ENCODE measurements around the gene LSR. TPM values are rescaled to one million over a fixed set of nuclear protein-coding genes. Genes with fewer than 3 reads are reported as not detected.

The LSR gene
- total RNA-seq, 1 donor from 2014 or later, result 0.83 TPM

DNA sequence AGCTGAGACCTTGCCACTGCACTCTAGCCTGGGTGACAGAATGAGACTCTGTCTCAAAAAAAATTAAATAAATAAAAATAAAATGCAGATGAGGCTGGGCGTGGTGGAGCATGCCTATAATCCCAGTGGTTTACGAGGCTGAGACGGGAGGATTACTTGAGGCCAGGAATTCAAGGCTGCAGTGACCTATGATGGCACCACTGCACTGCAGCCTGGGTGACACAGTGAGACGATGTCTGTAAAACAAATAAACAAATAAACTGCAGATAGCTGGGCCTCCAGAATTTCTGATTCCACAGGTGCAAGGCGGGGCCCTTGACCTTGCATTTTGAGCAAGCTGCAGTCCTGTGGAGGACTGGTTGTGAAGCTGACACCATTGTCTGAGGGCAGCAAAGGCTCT, 40.1 kb downstream of the LSR start:
- DNase-seq (ENCODE audit: extremely low spot score, unreplicated experiment), result no peak
- no peaks in the 10 kb centered on the region for H3K9me3 Mint-ChIP-seq (ENCODE audit: unreplicated experiment)
- H3K27me3 Mint-ChIP-seq (ENCODE audit: unreplicated experiment), result peaks cover 16% of the 10 kb centered on the region
- H3K27ac Mint-ChIP-seq (ENCODE audit: unreplicated experiment), result no peak overlapping the region
- H3K36me3 Mint-ChIP-seq (ENCODE audit: unreplicated experiment), result no peaks in the 10 kb centered on the region
- no peaks in the 10 kb centered on the region for H3K4me1 Mint-ChIP-seq (ENCODE audit: unreplicated experiment)
- TF ChIP-seq CTCF (IDR thresholded peaks at IDR 0.05), result no peak
- no peak overlapping the region for H3K4me3 Mint-ChIP-seq (ENCODE audit: unreplicated experiment)

DNA sequence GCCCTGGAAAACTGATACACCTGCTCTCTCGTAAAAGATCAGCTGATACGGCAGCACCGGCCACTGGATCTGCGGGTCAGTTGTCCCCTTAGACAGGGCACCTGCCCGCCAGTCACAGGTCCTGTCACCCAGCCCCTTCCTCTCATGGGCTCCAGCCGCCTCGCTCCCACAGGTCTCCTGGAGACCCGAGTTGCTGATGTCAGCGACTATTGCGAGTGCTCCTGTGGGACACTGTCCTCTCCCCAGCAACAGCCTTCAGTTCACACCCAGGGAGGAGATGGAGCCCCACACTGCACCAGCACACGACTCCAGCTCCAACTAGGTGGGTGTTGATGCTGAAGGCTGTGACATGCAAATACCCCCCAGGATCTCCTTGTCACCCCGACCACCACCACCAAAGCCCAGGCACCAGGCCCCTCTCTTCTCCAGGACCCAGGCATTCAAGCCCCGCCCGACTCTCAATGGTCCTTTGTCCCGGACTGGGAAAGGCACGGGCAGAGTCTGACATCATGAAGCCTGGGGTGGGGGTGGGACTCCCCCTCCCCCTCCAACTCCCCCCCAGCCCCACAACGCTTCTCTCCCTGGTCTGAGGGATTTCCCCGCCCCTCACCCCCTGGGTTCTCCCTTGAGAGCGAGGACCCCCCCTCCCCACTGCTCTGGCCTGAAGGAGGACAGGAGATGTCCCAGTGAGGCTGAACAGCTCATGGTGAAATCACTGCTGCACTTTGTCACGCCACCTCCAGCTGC, 41.8 kb downstream of the LSR start:
- H3K4me1 Mint-ChIP-seq (ENCODE audit: unreplicated experiment), result no peaks in the 10 kb centered on the region
- no peak for DNase-seq (ENCODE audit: extremely low spot score, unreplicated experiment)

DNA sequence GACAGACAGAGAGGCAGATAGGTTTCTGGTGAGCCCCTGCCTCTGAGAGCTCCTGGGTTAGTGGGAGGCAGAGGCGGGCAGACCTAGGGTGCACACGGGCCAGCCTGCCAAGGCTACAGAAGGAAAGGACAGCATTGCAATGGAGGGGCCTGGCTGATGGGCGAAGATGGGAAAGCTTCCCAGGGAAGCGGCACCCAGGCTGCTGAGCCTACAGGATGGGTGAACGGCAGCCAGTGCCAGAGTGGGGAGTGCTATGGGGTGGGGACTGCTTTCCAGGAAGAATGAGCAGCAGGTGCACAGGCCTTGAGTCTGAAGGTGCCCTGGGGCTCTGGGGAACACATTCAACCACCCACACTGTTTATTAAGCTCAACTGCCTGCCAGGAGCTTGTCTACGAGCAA, 42.5 kb downstream of the LSR start:
- Mint-ChIP-seq H3K27me3 (ENCODE audit: unreplicated experiment) (peaks cover 14% of the 10 kb centered on the region), H3K27ac (ENCODE audit: unreplicated experiment) (no peak overlapping the region)

More for the DNA sequence above, 41.8 kb downstream of the LSR start:
- H3K9me3 Mint-ChIP-seq (ENCODE audit: unreplicated experiment), result no peaks in the 10 kb centered on the region
- H3K4me3 Mint-ChIP-seq (ENCODE audit: unreplicated experiment), result no peak overlapping the region
- TF ChIP-seq CTCF (IDR thresholded peaks at IDR 0.05), result no peak
- H3K27ac Mint-ChIP-seq (ENCODE audit: unreplicated experiment), result no peak overlapping the region
- H3K27me3 Mint-ChIP-seq (ENCODE audit: unreplicated experiment), result peaks cover 14% of the 10 kb centered on the region
- H3K36me3 Mint-ChIP-seq (ENCODE audit: unreplicated experiment), result no peaks in the 10 kb centered on the region

GRCh38 chr19:35291916-35292315, 43.1 kb downstream of the LSR start, which contains the start of gene MAG:
MAG (plus strand) TSS chr19:35292161; CDS start chr19:35295409, 3,248 bp downstream.
- no peak within 1 kb of the TSS for H3K27ac Mint-ChIP-seq (ENCODE audit: unreplicated experiment)
- H3K4me3 Mint-ChIP-seq (ENCODE audit: unreplicated experiment), result no peak within 1 kb of the TSS
- H3K9me3 Mint-ChIP-seq (ENCODE audit: unreplicated experiment), result no peaks in the 10 kb centered on the region
- TF ChIP-seq CTCF (IDR thresholded peaks at IDR 0.05), result no peak
- no peaks in the 10 kb centered on the region for H3K36me3 Mint-ChIP-seq (ENCODE audit: unreplicated experiment)
- no peaks in the 10 kb centered on the region for H3K4me1 Mint-ChIP-seq (ENCODE audit: unreplicated experiment)
- no peak for DNase-seq (ENCODE audit: extremely low spot score, unreplicated experiment)
- peaks cover 14% of the 10 kb centered on the region for H3K27me3 Mint-ChIP-seq (ENCODE audit: unreplicated experiment)

More for the DNA sequence above, 42.5 kb downstream of the LSR start:
- TF ChIP-seq CTCF (IDR thresholded peaks at IDR 0.05), result no peak
- Mint-ChIP-seq H3K4me1 (ENCODE audit: unreplicated experiment) (no peaks in the 10 kb centered on the region), H3K4me3 (ENCODE audit: unreplicated experiment) (no peak overlapping the region), H3K9me3 (ENCODE audit: unreplicated experiment) (no peaks in the 10 kb centered on the region), H3K36me3 (ENCODE audit: unreplicated experiment) (no peaks in the 10 kb centered on the region)
- no peak for DNase-seq (ENCODE audit: extremely low spot score, unreplicated experiment)

DNA sequence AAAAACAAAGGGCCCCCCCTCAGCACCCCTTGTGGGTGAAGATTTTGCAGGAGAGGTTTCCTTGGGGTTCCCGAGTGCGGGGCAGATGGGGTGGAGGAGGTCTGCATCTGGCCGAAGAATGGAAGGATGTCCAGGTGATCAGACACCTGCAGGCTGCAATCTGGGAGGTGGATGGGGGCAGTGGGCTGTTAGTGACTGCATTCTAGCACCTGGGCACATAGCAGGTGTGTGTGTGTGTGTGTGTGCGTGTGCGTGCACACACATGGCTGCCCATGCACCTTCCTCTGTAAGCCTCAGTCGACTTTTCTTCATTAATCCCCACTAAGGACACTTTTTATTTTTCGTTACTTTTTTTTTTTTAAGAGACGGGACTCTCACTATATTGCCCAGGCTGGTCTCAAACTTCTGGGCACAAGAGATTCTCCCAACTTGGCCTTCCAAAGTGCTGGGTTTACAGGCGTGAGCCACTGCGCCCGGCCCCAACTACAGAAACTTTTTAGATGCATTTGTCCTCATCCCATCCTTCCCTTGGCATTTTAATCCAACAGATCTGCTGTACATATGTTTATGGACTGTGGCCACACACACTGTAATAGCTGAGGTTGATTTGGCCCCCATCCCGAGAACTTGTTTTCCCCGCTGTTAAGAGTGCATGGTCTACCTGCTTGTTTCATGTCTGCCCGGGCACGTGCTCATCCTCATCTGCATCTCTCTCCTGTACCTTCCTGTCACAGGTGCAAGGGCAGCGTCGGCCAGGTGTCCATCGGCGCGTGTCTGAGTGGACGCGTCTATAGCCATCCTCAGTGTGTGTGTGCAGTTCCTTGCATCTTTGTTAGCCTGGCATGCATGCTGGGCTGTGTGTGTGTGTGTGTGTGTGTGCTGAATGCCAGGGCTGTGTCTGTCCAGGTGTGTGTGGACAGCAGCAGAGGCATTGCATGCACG, 43.9 kb downstream of the LSR start:
- DNase-seq (ENCODE audit: extremely low spot score, unreplicated experiment), result no peak
- peaks cover 14% of the 10 kb centered on the region for H3K27me3 Mint-ChIP-seq (ENCODE audit: unreplicated experiment)
- H3K4me1 Mint-ChIP-seq (ENCODE audit: unreplicated experiment), result no peaks in the 10 kb centered on the region
- H3K27ac Mint-ChIP-seq (ENCODE audit: unreplicated experiment), result no peak overlapping the region
- H3K4me3 Mint-ChIP-seq (ENCODE audit: unreplicated experiment), result no peak overlapping the region
- H3K9me3 Mint-ChIP-seq (ENCODE audit: unreplicated experiment), result no peaks in the 10 kb centered on the region
- no peaks in the 10 kb centered on the region for H3K36me3 Mint-ChIP-seq (ENCODE audit: unreplicated experiment)
- TF ChIP-seq CTCF (IDR thresholded peaks at IDR 0.05), result no peak
